ENCODE data around the gene CCDC116.

- TF ChIP-seq CTCF (IDR thresholded peaks at IDR 0.05) (no peak), EP300 (IDR thresholded peaks at IDR 0.05) (no peak), POLR2A (IDR thresholded peaks at IDR 0.05) (no peak)
These were observed 27.4 kb downstream of the CCDC116 start for GRCh38 chr22:21659864-21660525.

All from tibial nerve (tissue), 4 donors.